ENCODE measurements around the gene IGFBP6.

IGFBP6 gene, protein sequence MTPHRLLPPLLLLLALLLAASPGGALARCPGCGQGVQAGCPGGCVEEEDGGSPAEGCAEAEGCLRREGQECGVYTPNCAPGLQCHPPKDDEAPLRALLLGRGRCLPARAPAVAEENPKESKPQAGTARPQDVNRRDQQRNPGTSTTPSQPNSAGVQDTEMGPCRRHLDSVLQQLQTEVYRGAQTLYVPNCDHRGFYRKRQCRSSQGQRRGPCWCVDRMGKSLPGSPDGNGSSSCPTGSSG

DNA sequence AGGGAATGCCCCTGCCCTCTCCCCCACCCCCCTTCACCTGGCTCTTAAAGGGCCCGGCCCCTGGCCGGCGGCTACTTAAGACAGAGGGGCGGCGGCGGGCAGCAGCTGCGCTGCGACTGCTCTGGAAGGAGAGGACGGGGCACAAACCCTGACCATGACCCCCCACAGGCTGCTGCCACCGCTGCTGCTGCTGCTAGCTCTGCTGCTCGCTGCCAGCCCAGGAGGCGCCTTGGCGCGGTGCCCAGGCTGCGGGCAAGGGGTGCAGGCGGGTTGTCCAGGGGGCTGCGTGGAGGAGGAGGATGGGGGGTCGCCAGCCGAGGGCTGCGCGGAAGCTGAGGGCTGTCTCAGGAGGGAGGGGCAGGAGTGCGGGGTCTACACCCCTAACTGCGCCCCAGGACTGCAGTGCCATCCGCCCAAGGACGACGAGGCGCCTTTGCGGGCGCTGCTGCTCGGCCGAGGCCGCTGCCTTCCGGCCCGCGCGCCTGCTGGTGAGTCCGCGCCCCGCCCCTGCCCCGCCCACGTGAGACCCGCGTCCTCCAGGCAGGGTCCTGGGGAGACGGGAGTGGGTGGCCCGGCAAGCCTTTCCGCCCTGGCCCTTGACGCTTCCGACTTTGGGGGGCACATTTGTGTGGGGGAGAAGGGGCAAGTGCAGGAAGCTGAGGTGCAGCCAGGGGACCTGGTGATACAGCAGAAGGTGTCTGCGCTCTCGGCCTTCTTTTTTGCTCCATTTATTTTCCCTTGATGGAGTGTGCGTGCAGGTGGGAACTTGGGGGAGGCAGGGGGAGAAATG, at the start of gene IGFBP6:
Gene IGFBP6 (plus strand): TSS at position 104 of the 790 bp plus-strand sequence. CDS start 51 bp downstream, at position 155.
- peak; percentile 84 for DNase-seq

GRCh38 chr12:53048033-53048779, 49.3 kb upstream of the IGFBP6 start:
- DNase-seq: peak; percentile 84

DNA sequence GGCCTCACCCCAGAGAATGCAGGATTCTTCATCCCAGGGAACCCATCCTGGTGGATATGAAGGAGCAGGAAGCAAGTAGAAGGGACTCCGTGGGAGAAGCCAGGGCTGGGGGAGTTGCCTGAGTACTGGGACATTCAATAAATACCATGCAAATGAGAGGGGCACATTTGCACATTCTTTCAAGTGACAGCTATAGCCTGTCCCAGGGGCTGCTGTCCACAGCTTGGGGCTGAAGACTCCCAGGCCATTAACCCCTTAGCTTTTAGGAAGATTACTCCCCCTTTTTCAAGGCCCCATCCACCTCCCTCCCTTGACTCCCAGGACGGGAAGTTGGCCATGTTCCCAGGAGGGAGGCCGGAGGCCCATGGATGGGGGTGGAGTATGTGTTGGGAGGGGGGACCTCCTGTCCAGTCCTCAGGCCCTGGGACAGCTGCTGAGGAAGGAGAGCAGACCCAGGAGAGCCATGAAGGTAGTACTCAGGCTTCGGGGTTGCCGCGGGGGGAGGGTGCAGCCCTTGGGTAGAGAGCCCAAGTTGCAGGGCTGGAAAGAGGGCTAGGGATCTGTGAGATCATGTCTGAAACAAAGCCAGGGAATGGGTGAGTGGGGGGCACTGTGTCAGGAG, 48.6 kb upstream of the IGFBP6 start:
- DNase-seq: peak; percentile 90

DNA sequence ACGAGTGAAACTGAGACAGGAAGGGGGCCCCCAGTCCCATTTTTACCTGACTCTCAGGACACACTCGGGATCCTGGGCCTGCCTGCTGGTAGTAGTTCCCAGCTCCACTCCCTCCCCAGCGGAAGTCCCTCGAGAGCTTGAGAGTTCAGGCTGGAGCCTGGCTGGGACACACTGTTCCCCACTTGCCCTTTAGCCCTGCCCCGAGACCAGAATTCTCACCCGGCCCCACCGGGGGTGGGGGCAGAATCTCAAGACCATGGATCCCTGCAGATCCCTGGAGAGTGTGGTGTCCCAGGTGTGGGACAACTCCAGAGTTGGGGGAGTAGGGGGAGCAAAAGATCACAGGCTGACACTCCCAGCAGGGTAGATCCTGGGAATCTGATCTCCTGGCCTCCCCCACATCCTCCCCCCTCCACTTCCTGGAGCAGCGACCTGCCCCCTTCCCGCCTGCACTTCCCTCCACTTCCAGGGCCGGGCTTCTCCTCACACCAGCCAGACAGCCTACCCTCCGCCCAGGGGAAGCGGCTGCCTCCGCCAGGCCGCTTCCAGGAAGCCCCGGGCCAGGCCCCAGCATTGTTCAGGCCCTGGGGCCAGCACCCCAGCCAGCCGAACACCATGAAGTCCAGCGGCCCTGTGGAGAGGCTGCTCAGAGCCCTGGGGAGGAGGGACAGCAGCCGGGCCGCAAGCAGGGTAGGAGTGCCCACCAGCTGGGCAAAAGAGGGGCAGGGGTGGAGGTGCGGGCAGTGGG, 47.7 kb upstream of the IGFBP6 start, which contains the start of gene TNS2:
Gene TNS2 (plus strand): TSS at position 495 of the 748 bp plus-strand sequence. CDS start 121 bp downstream, at position 616.
- DNase-seq: peak; percentile 86

GRCh38 chr12:53050426-53051057, 46.9 kb upstream of the IGFBP6 start:
- peak; percentile 25 for DNase-seq

DNA sequence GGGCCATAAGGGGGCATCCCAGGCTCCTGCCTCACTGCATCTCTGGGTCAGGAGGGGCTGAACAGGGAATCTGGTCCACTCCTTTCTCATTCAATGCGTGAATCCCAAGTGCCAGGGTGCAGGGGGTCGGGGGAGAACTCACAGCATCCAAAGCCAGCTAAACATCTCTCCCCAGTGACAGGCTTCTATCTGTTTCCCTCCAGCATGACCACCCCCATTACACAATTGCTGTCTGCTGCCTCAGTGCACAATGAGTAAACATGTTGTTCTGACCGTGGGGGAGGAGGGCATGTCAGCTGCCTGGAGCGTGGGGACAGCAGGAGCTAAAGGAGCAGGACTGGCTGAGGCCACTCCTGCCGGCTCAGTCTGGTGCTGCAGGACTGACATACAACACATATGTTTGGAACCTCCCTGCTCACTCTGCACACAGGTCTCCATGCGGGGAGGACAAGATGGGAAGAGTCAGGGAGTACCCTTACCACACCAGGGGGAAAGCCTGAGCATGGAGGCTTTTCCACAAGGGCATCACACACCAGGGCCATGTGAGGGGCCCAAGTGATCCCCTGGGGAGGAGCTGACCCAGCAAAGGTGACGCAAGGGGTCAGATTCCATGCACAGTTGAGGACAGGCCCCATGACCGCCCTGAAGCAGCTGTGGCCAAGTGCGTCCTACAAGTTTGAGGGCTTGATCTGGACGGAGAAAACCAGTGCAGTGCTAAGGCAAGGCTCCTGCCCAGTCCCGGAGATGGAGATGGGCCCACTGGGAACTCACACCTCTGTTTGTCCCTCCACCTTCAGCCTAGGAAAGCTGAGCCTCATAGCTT, 46.2 kb upstream of the IGFBP6 start:
- peak; percentile 55 for DNase-seq

DNA sequence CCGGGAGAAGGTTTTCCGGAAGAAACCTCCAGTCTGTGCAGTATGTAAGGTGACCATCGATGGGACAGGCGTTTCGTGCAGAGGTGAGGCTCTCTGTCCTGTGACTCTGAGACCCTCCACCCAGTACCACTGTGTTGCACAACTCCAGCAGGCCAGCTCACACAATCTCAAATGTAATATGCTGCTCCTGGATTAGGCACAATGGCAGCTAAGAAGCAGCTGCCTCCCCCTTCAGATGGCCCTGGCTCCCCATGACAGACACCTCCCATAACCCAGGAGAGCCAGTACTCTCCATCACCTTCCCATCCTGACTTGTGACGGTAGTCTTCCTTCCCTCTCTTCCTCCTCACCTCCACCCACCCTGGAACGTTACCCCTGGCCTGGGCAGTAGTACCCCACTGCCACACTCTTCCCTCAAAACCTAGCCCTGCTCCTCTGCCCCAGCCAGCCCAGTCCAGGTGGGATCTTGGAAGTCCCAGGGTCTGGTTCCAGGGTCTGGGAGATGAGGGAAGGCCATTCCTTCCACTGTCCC, 45.5 kb upstream of the IGFBP6 start:
- DNase-seq: no peak

DNA sequence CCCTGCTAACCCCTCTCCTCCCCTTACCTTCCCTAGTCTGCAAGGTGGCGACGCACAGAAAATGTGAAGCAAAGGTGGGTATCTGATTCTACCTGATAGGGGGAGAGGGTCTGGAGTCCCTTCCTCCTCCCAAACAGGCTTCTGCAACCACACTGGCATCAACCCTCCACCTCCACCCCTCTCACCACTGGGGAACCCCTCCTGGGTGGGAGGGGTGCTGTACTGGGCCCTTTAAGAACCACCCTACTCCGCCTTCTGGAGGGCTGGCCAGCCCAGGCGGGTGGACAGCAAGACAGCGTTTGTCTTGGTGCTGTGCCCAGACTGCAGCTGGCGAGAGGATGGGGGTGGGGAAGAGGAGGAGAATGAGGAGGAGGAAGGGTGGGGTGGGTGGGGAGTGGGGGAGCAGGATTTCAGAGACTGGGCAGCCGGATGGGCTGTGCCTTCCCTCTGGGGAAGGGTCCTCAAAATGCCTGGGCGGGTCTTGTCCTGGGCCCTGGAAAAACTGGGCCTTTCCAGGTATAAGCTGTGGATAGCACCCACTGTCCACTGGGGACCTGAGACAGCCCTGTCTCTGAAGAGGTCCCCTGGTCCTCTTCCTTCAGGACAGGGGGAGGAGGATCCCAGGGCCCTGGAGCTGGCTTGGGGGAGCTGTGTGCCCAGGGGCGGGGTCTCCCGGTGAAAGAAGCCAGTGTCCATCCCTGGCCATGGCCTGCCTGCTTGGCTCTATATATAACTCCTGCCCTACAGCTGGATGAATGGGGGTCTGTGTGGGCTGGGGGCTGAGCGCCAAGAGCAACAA, 44.8 kb upstream of the IGFBP6 start:
- DNase-seq: peak; percentile 94

DNA sequence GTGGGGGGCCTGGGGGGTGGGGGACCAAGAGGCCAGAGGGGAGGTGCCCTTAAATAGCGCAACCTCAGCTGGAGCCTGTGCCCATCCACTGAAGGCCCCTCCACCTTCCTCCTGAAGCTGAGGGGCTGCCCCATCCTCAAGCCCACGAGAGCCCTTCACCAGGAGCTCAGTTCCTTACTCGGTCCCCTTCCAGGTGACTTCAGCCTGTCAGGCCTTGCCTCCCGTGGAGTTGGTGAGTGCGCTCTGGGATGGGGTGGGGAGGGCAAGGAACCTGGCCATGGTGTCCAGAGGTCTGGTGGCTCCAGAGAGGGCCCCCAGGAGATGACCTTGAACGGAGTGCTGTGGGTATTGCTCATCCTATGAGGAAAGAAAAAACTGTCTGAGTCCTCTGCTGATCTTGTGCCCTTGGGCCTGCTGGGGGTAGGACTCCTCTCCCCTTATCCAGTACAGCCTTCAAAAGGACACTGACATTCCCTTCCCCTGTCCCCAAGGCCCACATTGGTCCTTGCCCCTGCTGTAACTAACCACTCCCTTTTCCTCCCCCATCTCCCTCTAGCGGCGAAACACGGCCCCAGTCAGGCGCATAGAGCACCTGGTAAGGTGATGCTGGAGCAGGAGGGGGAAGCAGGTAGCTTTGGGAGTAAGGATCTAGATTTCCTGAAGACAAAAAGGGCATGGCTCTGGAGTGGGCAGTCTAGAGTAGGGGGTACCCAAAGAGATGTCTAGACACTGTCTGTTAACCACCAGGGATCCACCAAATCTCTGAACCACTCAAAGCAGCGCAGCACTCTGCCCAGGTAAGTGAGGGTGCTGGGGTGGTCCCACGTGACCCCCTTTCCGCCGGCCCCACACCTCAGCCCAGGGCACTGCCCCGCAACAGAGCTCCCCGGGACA, 44.0 kb upstream of the IGFBP6 start:
- peak; percentile 52 for DNase-seq

DNA sequence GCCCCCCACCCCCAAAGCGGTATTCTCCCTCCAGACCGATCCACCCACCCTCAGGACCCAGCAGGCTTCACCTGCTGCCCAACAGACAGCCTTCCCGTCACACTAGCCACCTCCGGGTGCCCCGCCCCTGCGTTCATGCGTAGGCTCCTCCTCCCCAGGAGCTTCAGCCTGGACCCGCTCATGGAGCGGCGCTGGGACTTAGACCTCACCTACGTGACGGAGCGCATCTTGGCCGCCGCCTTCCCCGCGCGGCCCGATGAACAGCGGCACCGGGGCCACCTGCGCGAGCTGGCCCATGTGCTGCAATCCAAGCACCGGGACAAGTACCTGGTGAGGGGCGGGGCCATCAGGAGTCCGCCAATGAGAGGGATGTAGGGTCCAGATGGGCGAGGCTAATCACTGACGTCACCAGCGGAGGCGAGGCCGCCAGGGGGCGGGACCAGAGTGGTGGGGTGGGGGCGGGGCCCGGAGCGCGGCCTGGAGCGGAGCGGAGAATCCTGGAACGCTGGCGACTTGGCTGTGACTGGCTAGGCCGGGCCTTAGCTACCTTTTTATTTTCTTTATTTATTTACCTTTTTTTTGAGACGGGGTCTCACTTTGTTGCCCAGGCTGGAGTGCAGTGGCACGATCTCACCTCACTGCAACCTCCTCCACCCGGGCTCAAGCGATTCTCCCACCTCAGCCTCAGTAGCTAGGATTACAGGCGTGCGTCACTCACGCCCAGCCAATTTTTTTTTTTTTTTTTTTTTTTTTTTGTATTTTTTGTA, 43.2 kb upstream of the IGFBP6 start:
- DNase-seq: peak; percentile 94

GRCh38 chr12:53055471-53056266, 41.8 kb upstream of the IGFBP6 start:
- peak; percentile 25 for DNase-seq

DNA sequence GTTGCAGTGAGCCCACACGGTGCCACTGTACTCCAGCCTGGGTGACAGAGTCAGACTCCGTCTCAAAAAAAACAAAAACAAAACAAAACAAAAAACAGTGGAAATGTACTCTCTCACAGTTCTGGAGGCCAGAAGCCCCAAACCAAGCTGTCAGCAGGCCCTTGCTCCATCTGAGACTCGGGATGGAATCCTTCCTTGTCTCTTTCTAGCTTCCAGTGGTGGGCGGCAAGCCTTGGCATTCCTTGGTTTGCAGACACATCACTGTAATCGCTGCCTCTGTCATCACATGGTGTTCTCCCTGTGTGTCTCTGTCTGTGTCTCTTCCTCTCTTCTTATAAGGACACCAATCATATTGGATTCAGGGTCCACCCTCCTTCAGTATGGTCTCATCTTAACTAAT, 41.2 kb upstream of the IGFBP6 start:
- DNase-seq: no peak

- no peak for DNase-seq
These were observed 40.6 kb upstream of the IGFBP6 start for GRCh38 chr12:53056901-53057300.

DNA sequence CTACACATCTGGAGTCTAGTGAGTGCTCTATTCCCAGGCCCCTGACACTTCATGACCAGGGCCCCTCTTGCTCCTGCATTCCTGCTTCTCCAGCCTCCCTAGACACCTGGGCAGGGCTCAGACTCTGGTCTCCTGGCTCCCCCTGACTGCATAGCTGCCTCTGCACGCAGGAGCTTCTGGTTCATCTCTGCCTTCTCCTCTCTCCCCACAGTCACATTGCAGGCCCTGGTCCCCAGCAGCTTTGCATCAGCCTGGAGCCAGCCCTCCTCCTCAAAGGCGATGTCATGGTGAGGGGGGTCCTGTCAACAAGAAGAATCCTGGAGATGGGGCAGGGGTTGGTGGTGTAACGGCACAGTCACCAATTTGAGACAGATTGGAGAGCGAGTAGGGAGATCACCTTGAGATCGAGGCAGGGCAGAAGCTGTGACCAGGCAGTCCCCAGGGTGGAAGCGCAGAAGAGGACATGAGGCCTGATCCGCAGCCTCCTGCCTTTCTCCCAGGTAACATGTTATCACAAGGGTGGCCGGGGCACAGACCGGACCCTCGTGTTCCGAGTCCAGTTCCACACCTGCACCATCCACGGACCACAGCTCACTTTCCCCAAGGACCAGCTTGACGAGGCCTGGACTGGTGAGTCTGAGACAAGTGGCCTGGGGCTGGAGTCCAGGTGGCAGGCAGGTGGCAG, 39.5 kb upstream of the IGFBP6 start:
- peak; percentile 27 for DNase-seq

GRCh38 chr12:53058674-53059433, 38.6 kb upstream of the IGFBP6 start:
- DNase-seq: peak; percentile 40

Measured in right hindlimb (tissue), 1 donor.